ENCODE measurements around the gene NPAT. TPM values are rescaled to one million over a fixed set of nuclear protein-coding genes. Genes with fewer than 3 reads are reported as not detected.

Gene NPAT
- polyA plus RNA-seq, 1 donor from 2014 or later: 23.9 TPM

- Mint-ChIP-seq H3K4me1 (peaks cover 21 to 41% (median 37%) of the 10 kb centered on the region in 3 donors), H3K4me3 (no peak overlapping the region), H3K27ac (no peak overlapping the region), H3K36me3 (peaks cover 8% of the 10 kb centered on the region), H3K9me3 (no peaks in the 10 kb centered on the region), H3K27me3 (no peaks in the 10 kb centered on the region)
These were observed 2.7 kb upstream of the NPAT start for GRCh38 chr11:108224911-108225786.

- peaks cover 27 to 46% (median 45%) of the 10 kb centered on the region in 3 donors for H3K4me1 Mint-ChIP-seq
- no peak overlapping the region for H3K27ac Mint-ChIP-seq
These were observed 1.9 kb upstream of the NPAT start for GRCh38 chr11:108224366-108224765.

GRCh38 chr11:108223348-108224149, 1.1 kb upstream of the NPAT start:
- no peaks in the 10 kb centered on the region for H3K9me3 Mint-ChIP-seq
- no peaks in the 10 kb centered on the region for H3K27me3 Mint-ChIP-seq
- peaks cover 5% of the 10 kb centered on the region for H3K36me3 Mint-ChIP-seq
- H3K4me3 Mint-ChIP-seq: no peak overlapping the region
- H3K4me1 Mint-ChIP-seq: peaks cover 30 to 50% (median 49%) of the 10 kb centered on the region in 3 donors
- H3K27ac Mint-ChIP-seq: no peak overlapping the region

More at GRCh38 chr11:108224366-108224765, 1.9 kb upstream of the NPAT start:
- Mint-ChIP-seq H3K4me3 (no peak overlapping the region), H3K9me3 (no peaks in the 10 kb centered on the region), H3K27me3 (no peaks in the 10 kb centered on the region), H3K36me3 (peaks cover 8% of the 10 kb centered on the region)

- Mint-ChIP-seq H3K9me3 (no peaks in the 10 kb centered on the region), H3K4me3 (no peak overlapping the region), H3K36me3 (peaks cover 2% of the 10 kb centered on the region), H3K27ac (no peak overlapping the region), H3K4me1 (peaks cover 35 to 52% (median 51%) of the 10 kb centered on the region in 3 donors), H3K27me3 (no peaks in the 10 kb centered on the region)
These were observed 396 bp downstream of the NPAT start for GRCh38 chr11:108221911-108222573.

- Mint-ChIP-seq H3K9me3 (no peaks in the 10 kb centered on the region), H3K4me1 (peaks cover 41 to 53% (median 52%) of the 10 kb centered on the region in 3 donors), H3K4me3 (no peak overlapping the region), H3K27me3 (no peaks in the 10 kb centered on the region), H3K27ac (no peak overlapping the region), H3K36me3 (peaks cover under 1% of the 10 kb centered on the region)
These were observed 1.1 kb downstream of the NPAT start for GRCh38 chr11:108221371-108221770.

- Mint-ChIP-seq H3K4me1 (peaks cover 46 to 52% (median 50%) of the 10 kb centered on the region in 3 donors), H3K36me3 (no peaks in the 10 kb centered on the region), H3K4me3 (no peak overlapping the region), H3K27ac (peak overlapping the region in 1 of 3 donors; percentile 50), H3K9me3 (no peaks in the 10 kb centered on the region), H3K27me3 (no peaks in the 10 kb centered on the region)
These were observed 1.6 kb downstream of the NPAT start for GRCh38 chr11:108220721-108221336.

- Mint-ChIP-seq H3K9me3 (no peaks in the 10 kb centered on the region), H3K4me3 (peak overlapping the region in 3 of 4 donors; percentile 1 to 51 (median 37)), H3K4me1 (peaks cover 46 to 50% (median 48%) of the 10 kb centered on the region in 3 donors), H3K36me3 (no peaks in the 10 kb centered on the region), H3K27ac (peak overlapping the region in 2 of 3 donors; percentile 13 to 37), H3K27me3 (no peaks in the 10 kb centered on the region)
These were observed 3.3 kb downstream of the NPAT start for GRCh38 chr11:108218912-108219783.

- no peaks in the 10 kb centered on the region for H3K36me3 Mint-ChIP-seq
- no peaks in the 10 kb centered on the region for H3K27me3 Mint-ChIP-seq
- no peaks in the 10 kb centered on the region for H3K9me3 Mint-ChIP-seq
- H3K4me3 Mint-ChIP-seq: peak overlapping the region in 2 of 4 donors; percentile 37 to 73
- peaks cover 48 to 52% (median 48%) of the 10 kb centered on the region in 3 donors for H3K4me1 Mint-ChIP-seq
- H3K27ac Mint-ChIP-seq: peak overlapping the region in 1 of 3 donors; percentile 37
These were observed 4.0 kb downstream of the NPAT start for GRCh38 chr11:108218455-108218854.

GRCh38 chr11:108216988-108217387, 5.5 kb downstream of the NPAT start:
- Mint-ChIP-seq H3K4me3 (peak overlapping the region in 1 of 4 donors; percentile 54), H3K27me3 (no peaks in the 10 kb centered on the region), H3K27ac (peak overlapping the region in 1 of 3 donors; percentile 65), H3K4me1 (peaks cover 48 to 53% (median 48%) of the 10 kb centered on the region in 3 donors), H3K9me3 (no peaks in the 10 kb centered on the region), H3K36me3 (peaks cover 3% of the 10 kb centered on the region)

- H3K4me1 Mint-ChIP-seq: peaks cover 29 to 38% (median 36%) of the 10 kb centered on the region in 3 donors
- peak overlapping the region in 1 of 4 donors; percentile 34 for H3K4me3 Mint-ChIP-seq
- H3K36me3 Mint-ChIP-seq: peaks cover 19% of the 10 kb centered on the region
- H3K9me3 Mint-ChIP-seq: no peaks in the 10 kb centered on the region
- H3K27me3 Mint-ChIP-seq: no peaks in the 10 kb centered on the region
- H3K27ac Mint-ChIP-seq: peak overlapping the region in 1 of 3 donors; percentile 41
These were observed 8.7 kb downstream of the NPAT start for GRCh38 chr11:108213784-108214183.

GRCh38 chr11:108210441-108210840, 12.0 kb downstream of the NPAT start:
- Mint-ChIP-seq H3K27ac (peak overlapping the region in 1 of 3 donors; percentile 3), H3K36me3 (peaks cover 27% of the 10 kb centered on the region), H3K4me1 (peaks cover 11 to 22% (median 21%) of the 10 kb centered on the region in 3 donors), H3K9me3 (peaks cover 0 to 3% (median 0%) of the 10 kb centered on the region in 3 donors), H3K4me3 (no peak overlapping the region), H3K27me3 (no peaks in the 10 kb centered on the region)

GRCh38 chr11:108207683-108208060, 14.8 kb downstream of the NPAT start:
- Mint-ChIP-seq H3K36me3 (peaks cover 30% of the 10 kb centered on the region), H3K27ac (no peak overlapping the region), H3K4me1 (peaks cover 18 to 32% (median 24%) of the 10 kb centered on the region in 3 donors), H3K9me3 (peaks cover 3 to 13% (median 11%) of the 10 kb centered on the region in 3 donors), H3K27me3 (no peaks in the 10 kb centered on the region), H3K4me3 (no peak overlapping the region)

GRCh38 chr11:108206969-108207682, 15.3 kb downstream of the NPAT start:
- peaks cover 3 to 13% (median 11%) of the 10 kb centered on the region in 3 donors for H3K9me3 Mint-ChIP-seq
- no peak overlapping the region for H3K4me3 Mint-ChIP-seq
- H3K36me3 Mint-ChIP-seq: peaks cover 28% of the 10 kb centered on the region
- H3K27me3 Mint-ChIP-seq: no peaks in the 10 kb centered on the region
- H3K4me1 Mint-ChIP-seq: peaks cover 18 to 31% (median 24%) of the 10 kb centered on the region in 3 donors
- no peak overlapping the region for H3K27ac Mint-ChIP-seq
